ENCODE results near the gene BAD. TPM values are rescaled to one million over a fixed set of nuclear protein-coding genes. Genes with fewer than 3 reads are reported as not detected.
A peak's percentile ranks its signal among the peaks of the same experiment; 100 is the strongest.

The BAD gene
- polyA plus RNA-seq, 1 donor (not counting 4 experiments of a cell fraction or from before 2014, with no cell fraction given): 58.3 TPM

- FAIRE-seq (no peak), DNase-seq (ENCODE audit: low read depth, low spot score) (no peak)
- Histone ChIP-seq H2AFZ (ENCODE audit: control insufficient read depth, low read length) (no peak overlapping the region), H3K27ac (ENCODE audit: control insufficient read depth, insufficient read depth, low read length) (peak overlapping the region; percentile 72), H3K4me1 (ENCODE audit: control insufficient read depth, extremely low read depth, insufficient read depth, low read length) (peaks cover 62% of the 10 kb centered on the region), H3K9ac (ENCODE audit: control insufficient read depth, extremely low read depth, insufficient read depth, low read length) (no peak overlapping the region), H3K27me3 (ENCODE audit: control insufficient read depth, extremely low read depth, insufficient read depth, low read length) (no peaks in the 10 kb centered on the region), H3K36me3 (ENCODE audit: control insufficient read depth in 2 of 2, extremely low read depth in 1 of 2, insufficient read depth in 2 of 2, low read length in 2 of 2) (peaks cover 19 to 21% of the 10 kb centered on the region in 2 experiments), H4K20me1 (ENCODE audit: control insufficient read depth, extremely low read depth, insufficient read depth, low read length) (no peaks in the 10 kb centered on the region), H3K9me1 (ENCODE audit: control insufficient read depth, extremely low read depth, insufficient read depth, low read length) (peaks cover 2% of the 10 kb centered on the region), H3K4me3 (ENCODE audit: control insufficient read depth in 2 of 3, extremely low read depth in 1 of 3, insufficient read depth in 2 of 3, low read depth in 1 of 3, low read length in 3 of 3) (no peak overlapping the region), H3K9me3 (ENCODE audit: control insufficient read depth, low read depth, low read length) (no peaks in the 10 kb centered on the region), H3K79me2 (ENCODE audit: control insufficient read depth, insufficient read depth, low read length) (peaks cover 21% of the 10 kb centered on the region), H3K4me2 (ENCODE audit: control insufficient read depth, extremely low read depth, insufficient read depth, low read depth, low read length) (no peak overlapping the region)
- TF ChIP-seq, protein P1, sequence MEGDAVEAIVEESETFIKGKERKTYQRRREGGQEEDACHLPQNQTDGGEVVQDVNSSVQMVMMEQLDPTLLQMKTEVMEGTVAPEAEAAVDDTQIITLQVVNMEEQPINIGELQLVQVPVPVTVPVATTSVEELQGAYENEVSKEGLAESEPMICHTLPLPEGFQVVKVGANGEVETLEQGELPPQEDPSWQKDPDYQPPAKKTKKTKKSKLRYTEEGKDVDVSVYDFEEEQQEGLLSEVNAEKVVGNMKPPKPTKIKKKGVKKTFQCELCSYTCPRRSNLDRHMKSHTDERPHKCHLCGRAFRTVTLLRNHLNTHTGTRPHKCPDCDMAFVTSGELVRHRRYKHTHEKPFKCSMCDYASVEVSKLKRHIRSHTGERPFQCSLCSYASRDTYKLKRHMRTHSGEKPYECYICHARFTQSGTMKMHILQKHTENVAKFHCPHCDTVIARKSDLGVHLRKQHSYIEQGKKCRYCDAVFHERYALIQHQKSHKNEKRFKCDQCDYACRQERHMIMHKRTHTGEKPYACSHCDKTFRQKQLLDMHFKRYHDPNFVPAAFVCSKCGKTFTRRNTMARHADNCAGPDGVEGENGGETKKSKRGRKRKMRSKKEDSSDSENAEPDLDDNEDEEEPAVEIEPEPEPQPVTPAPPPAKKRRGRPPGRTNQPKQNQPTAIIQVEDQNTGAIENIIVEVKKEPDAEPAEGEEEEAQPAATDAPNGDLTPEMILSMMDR (optimal IDR thresholded peaks at IDR 0.05 in 1 of 3, IDR thresholded peaks at IDR 0.05 in 1 of 3, conservative IDR thresholded peaks at IDR 0.05 in 1 of 3; ENCODE audit: extremely low read depth in 1 of 3, insufficient read depth in 2 of 3, low read length in 3 of 3): no peak
- TF ChIP-seq EZH2 (IDR thresholded peaks at IDR 0.05; ENCODE audit: low read length): no peak
- dilution Hi-C loops (cut with MboI; ENCODE audit: extremely low pct_ligation_motif_present, low sequenced_read_pairs): no loop called here
Observed at GRCh38 chr11:64323373-64323772, 38.9 kb upstream of the BAD start.

DNA sequence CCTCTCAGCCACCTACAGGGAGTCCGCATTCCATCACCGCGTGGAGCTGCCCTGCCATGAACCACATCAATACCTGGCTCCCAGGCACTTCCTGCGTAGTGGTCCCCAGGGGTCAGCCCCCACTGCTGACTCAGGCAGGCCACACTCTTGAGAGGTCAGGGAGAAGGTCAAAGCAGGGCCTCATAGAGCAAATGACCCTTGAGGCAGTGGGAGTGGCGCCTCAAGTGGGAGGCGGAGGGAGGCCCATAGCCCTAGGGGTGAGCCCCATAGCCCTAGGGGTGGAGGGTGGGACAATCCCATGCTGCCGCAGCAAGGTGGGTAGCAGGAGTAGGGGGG lies 38.4 kb upstream of the BAD start:
- no peak overlapping the region for H3K4me3 ChIP-seq (ENCODE audit: control insufficient read depth in 2 of 3, extremely low read depth in 1 of 3, insufficient read depth in 2 of 3, low read depth in 1 of 3, low read length in 3 of 3)
- peaks cover 19 to 21% of the 10 kb centered on the region in 2 experiments for H3K36me3 ChIP-seq (ENCODE audit: control insufficient read depth in 2 of 2, extremely low read depth in 1 of 2, insufficient read depth in 2 of 2, low read length in 2 of 2)
- FAIRE-seq (no peak), DNase-seq (ENCODE audit: low read depth, low spot score) (no peak)
- TF ChIP-seq, protein P1 (optimal IDR thresholded peaks at IDR 0.05 in 1 of 3, IDR thresholded peaks at IDR 0.05 in 1 of 3, conservative IDR thresholded peaks at IDR 0.05 in 1 of 3; ENCODE audit: extremely low read depth in 1 of 3, insufficient read depth in 2 of 3, low read length in 3 of 3): no peak
- peaks cover 62% of the 10 kb centered on the region for H3K4me1 ChIP-seq (ENCODE audit: control insufficient read depth, extremely low read depth, insufficient read depth, low read length)
- no peak overlapping the region for H3K9ac ChIP-seq (ENCODE audit: control insufficient read depth, extremely low read depth, insufficient read depth, low read length)
- H3K79me2 ChIP-seq (ENCODE audit: control insufficient read depth, insufficient read depth, low read length): peaks cover 21% of the 10 kb centered on the region
- H3K27me3 ChIP-seq (ENCODE audit: control insufficient read depth, extremely low read depth, insufficient read depth, low read length): no peaks in the 10 kb centered on the region
- no peak overlapping the region for H3K4me2 ChIP-seq (ENCODE audit: control insufficient read depth, extremely low read depth, insufficient read depth, low read depth, low read length)
- H3K9me1 ChIP-seq (ENCODE audit: control insufficient read depth, extremely low read depth, insufficient read depth, low read length): peaks cover 2% of the 10 kb centered on the region
- H2AFZ ChIP-seq (ENCODE audit: control insufficient read depth, low read length): no peak overlapping the region
- no peaks in the 10 kb centered on the region for H3K9me3 ChIP-seq (ENCODE audit: control insufficient read depth, low read depth, low read length)
- no peak overlapping the region for H3K27ac ChIP-seq (ENCODE audit: control insufficient read depth, insufficient read depth, low read length)
- H4K20me1 ChIP-seq (ENCODE audit: control insufficient read depth, extremely low read depth, insufficient read depth, low read length): no peaks in the 10 kb centered on the region
- dilution Hi-C loops (cut with MboI; ENCODE audit: extremely low pct_ligation_motif_present, low sequenced_read_pairs): no loop called here

Measured in keratinocyte (primary cell).